Panc1 (cell line): ENCODE results near the gene OAT. TPM values are rescaled to one million over a fixed set of nuclear protein-coding genes. Genes with fewer than 3 reads are reported as not detected.
A peak's percentile ranks its signal among the peaks of the same experiment; 100 is the strongest.

Experiments
- ATAC-seq: fragments of 200-7000 bp; cut with Tn5 transposase; 2 replicates; pipeline ENCODE4 v1.9.1; 2020; ENCODE audit warnings: mild to moderate bottlenecking, moderate library complexity
- BruUV-seq: library from RNA; stranded (reverse); fragments of 400-500 nt; replicated peaks from 2 replicates; lab custom pipeline; 2021; lab: Mats Ljungman, UMichigan
- CTCF ChIA-PET: fragments of 300-600 bp; sonication (Branson Sonifier 250); formaldehyde crosslinking; loops from one replicate; lab custom pipeline; 2022; ENCODE audit warnings: antibody characterized with exemption; lab: Charles Lee
- POLR2A ChIA-PET: fragments of 300-600 bp; sonication (Branson Sonifier 250); formaldehyde crosslinking; loops from one replicate; lab custom pipeline; 2022; ENCODE audit warnings: antibody characterized with exemption; lab: Charles Lee
- DNase-seq: peaks from one replicate; pipeline ENCODE4 v3.0.0-alpha.2; 2010; ENCODE audit warnings: low read depth, low spot score
- H3K27ac ChIP-seq: 2 replicates; pipeline ENCODE4 v1.5.1; 2011; ENCODE audit warnings: mild to moderate bottlenecking, low read length, inconsistent platforms
- H3K27me3 ChIP-seq: fragments of 200-500 bp; sonication (Bioruptor generic); 2 replicates; pipeline ENCODE4 v1.6.0; 2014; ENCODE audit warnings: low read length, inconsistent platforms; ENCODE audit not compliant: control insufficient read depth, insufficient read depth
- H3K36me3 ChIP-seq: fragments of 200-500 bp; sonication (Bioruptor generic); 2 replicates; pipeline ENCODE4 v1.5.1; 2014; ENCODE audit warnings: inconsistent platforms, mild to moderate bottlenecking, low read length, moderate library complexity; ENCODE audit not compliant: control insufficient read depth, insufficient read depth
- H3K4me1 ChIP-seq: 2 replicates; pipeline ENCODE4 v1.5.1; 2011; ENCODE audit warnings: inconsistent platforms, mild to moderate bottlenecking, low read length, moderate library complexity; ENCODE audit not compliant: control insufficient read depth, insufficient read depth
- H3K4me3 ChIP-seq, 2 experiments: 2 replicates each; pipeline ENCODE4 v1.5.1; 2011 to 2012; ENCODE audit warnings: low read depth in 2 of 2, low read length in 2 of 2, mild to moderate bottlenecking in 2 of 2, inconsistent platforms in 1 of 2, moderate library complexity in 1 of 2
- H3K9me3 ChIP-seq: fragments of 200-500 bp; sonication (Bioruptor generic); 2 replicates; pipeline ENCODE4 v1.5.1; 2014; ENCODE audit warnings: low read depth, mild to moderate bottlenecking, inconsistent platforms, low read length, moderate library complexity; ENCODE audit not compliant: control insufficient read depth, insufficient read depth
- CTCF ChIP-seq: fragments of 450-650 bp; IDR thresholded peaks from 2 replicates; pipeline ENCODE4 v1.5.1; 2017; ENCODE audit warnings: mild to moderate bottlenecking
- POLR2AphosphoS5 ChIP-seq: IDR thresholded peaks from 2 replicates; pipeline ENCODE4 v1.6.1; 2012; ENCODE audit warnings: mild to moderate bottlenecking, low read depth, low read length, moderate library complexity
- REST ChIP-seq, 2 experiments: IDR thresholded peaks; 2 replicates each; pipeline ENCODE4 v1.6.1; 2011 to 2012; ENCODE audit warnings: low read depth in 2 of 2, control low read depth in 1 of 2, low read length in 1 of 2, mild to moderate bottlenecking in 1 of 2, moderate library complexity in 1 of 2; ENCODE audit not compliant: insufficient read depth in 1 of 2
- SIN3A ChIP-seq: IDR thresholded peaks from 2 replicates; pipeline ENCODE4 v1.6.1; 2012; ENCODE audit warnings: low read depth, mild to moderate bottlenecking, low read length, moderate library complexity, borderline replicate concordance; ENCODE audit not compliant: insufficient read depth
- TCF7L2 ChIP-seq: IDR thresholded peaks from 2 replicates; pipeline ENCODE4 v1.6.1; 2011; ENCODE audit warnings: mild to moderate bottlenecking, low read depth, low read length, inconsistent platforms
- in situ Hi-C: cut with HindIII; loops from 2 replicates; pipeline ENCODE4 v1.10.0; 2016; ENCODE audit warnings: low sequenced_read_pairs, low pct_unique_long_range_greater_than_20kb
- intact Hi-C: fragments of 100-400 bp; cut with micrococcal nuclease; formaldehyde crosslinking; loops from one replicate; pipeline ENCODE4 v1.10.0; 2022; ENCODE audit not compliant: unreplicated experiment
- total RNA-seq: library from RNA; stranded (reverse); gene quantifications from one replicate; pipeline ENCODE4 v1.2.1, GENCODE V29; 2021; ENCODE audit not compliant: unreplicated experiment

OAT gene
- total RNA-seq, 1 experiment from 2014 or later, result 166 TPM

DNA sequence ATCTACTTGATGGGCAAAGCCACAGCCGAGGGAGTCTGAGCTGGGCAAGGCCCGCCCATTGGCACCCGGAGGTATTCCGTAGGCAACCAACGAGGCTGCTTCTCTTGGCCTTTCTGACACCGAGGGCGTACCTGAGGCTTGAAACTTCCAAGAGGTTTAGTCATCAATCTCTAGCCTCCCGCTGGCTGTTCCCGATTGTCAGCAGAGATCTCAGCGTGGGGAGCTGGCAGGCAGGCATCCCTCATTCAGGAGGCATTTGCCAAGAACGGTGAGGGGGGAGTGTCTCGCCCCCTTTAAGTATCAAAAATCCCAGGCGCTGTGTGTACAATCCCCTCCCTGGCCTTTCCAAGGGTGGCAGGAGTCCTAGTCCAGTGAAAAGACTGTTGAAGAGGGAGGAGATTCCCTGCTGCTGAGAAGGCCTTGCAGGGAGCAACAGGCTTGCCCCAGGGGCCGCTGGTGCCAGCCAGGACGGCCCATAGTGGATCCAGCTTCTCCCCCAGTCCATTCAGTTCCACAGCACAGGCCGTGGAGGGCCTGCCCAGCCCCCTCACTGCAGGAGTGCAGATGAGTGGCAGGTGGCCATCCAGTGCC lies 39.7 kb downstream of the OAT start:
- TF ChIP-seq CTCF (no peak), REST (IDR thresholded peaks at IDR 0.05; ENCODE audit: insufficient read depth in 1 of 2, low read depth in 2 of 2, low read length in 1 of 2) (no peak), TCF7L2 (no peak), POLR2AphosphoS5 (no peak), SIN3A (no peak)
- no peak for DNase-seq
- ChIA-PET POLR2A (no interaction called here), CTCF (no interaction called here)
- Histone ChIP-seq H3K36me3 (no peaks in the 10 kb centered on the region), H3K9me3 (no peaks in the 10 kb centered on the region), H3K27ac (no peak overlapping the region; the same call in 1 of the 2 replicates), H3K4me1 (peaks cover 21% of the 10 kb centered on the region), H3K27me3 (peaks cover 7% of the 10 kb centered on the region; the same call in 1 of the 2 replicates), H3K4me3 (no peak overlapping the region)
- peak; percentile 67 for ATAC-seq
- in situ Hi-C loops (no loop called here), intact Hi-C loops (no loop called here)
- BruUV-seq, result no TSS peak

- Histone ChIP-seq H3K36me3 (no peaks in the 10 kb centered on the region), H3K4me1 (peaks cover 21% of the 10 kb centered on the region), H3K27ac (no peak overlapping the region), H3K4me3 (no peak overlapping the region), H3K27me3 (peaks cover 7% of the 10 kb centered on the region; the same call in 1 of the 2 replicates), H3K9me3 (no peaks in the 10 kb centered on the region)
- CTCF ChIA-PET, result no interaction called here
- in situ Hi-C loops (no loop called here), intact Hi-C loops (no loop called here)
- ATAC-seq, result no peak
- TF ChIP-seq SIN3A (no peak), TCF7L2 (no peak), CTCF (no peak), REST (IDR thresholded peaks at IDR 0.05; ENCODE audit: insufficient read depth in 1 of 2, low read depth in 2 of 2, low read length in 1 of 2) (no peak), POLR2AphosphoS5 (no peak)
- no peak for DNase-seq
- POLR2A ChIA-PET, result no interaction called here
- no TSS peak for BruUV-seq
Observed at GRCh38 chr10:124378271-124378670, 40.5 kb downstream of the OAT start.
